Measurements from ENCODE around the gene GLB1L.

Gene GLB1L

GRCh38 chr2:219220652-219221402 lies 24.4 kb downstream of the GLB1L start:
- DNase-seq = no peak

DNA sequence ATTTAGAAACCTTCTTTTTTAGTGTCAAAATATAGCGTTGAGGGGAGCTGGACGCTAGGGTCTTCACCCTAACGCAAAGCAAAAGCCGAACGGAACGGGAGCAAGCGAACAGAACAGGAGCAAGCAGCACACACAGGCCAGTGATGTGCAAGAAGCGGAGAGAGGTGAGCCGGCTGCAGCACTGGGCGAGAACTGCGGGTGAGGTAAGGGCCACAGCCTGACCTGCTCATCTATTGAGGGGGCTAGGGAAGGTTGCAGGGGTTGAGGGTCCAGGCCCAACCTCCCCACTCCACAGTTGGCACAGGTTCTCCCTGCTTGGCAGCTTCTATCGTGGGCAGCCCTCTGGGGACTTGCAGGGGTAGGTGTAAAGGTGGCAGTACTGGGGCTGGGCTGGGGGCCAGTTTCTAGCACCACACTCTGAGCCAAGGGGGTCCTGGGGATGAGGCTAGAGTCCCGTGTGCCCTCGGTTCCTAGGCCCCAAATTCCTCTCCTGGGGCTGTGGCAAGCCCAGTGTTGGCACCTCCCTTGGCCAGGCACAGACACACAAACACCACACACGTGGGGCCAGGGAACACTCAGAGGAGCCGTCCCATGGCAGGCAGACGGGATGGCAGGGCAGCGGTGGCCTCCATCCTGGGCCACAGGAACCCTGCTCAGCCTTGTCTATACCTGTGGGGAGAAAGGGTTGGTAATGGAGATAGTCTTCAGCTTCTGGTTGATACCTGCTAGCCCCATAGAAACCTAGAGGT lies 25.3 kb downstream of the GLB1L start:
- no peak for DNase-seq

- peak; percentile 97 for DNase-seq
These were observed 26.2 kb downstream of the GLB1L start, which contains the start of gene ABCB6 for GRCh38 chr2:219218732-219219701. ABCB6 (minus strand) TSS chr2:219218958; CDS start chr2:219218673, 285 bp downstream.

DNA sequence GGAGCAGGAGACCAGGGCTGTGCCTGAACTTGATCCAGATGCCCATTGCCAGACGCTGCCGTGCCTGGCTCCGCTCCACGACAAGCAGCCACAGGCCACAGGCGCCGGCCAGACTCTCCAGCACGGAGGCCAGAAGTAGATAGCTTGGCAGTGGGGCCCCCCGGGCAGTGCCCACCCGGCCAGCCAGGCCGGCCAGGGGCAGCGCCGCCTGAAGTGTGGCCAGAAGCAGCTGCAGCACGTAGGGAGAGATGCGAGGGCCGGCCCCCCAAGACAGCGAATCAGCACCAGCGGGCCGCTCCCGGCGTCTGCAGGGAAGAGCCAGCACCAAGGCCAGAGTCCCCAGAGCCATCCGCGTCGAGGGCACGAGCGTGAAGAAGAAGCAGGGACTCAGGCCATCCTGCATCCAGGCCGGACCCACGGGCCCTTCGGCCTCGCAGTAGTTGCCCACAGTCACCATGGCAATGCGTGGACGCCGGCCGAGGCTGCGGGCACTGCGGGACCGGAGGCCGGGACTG lies 27.0 kb downstream of the GLB1L start:
- peak; percentile 70 for DNase-seq

DNA sequence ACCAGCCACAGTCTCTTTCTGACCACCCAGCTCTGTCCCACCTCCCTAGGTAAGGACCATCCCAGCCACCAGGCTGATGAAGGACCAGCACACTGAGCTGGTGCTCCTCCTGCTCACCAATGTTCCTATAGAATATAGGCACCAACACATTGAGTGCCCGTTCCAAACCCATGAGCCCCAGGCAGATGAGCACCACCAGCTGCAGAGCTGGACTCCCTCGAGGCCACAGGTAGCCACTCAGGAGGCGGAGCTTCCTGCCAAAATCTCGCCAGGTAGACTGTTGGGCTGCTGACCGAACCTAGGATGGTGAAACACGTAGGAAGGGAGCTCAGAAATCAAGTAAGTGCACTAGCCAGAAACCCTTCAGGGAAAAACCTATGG lies 28.7 kb downstream of the GLB1L start:
- no peak for DNase-seq

DNA sequence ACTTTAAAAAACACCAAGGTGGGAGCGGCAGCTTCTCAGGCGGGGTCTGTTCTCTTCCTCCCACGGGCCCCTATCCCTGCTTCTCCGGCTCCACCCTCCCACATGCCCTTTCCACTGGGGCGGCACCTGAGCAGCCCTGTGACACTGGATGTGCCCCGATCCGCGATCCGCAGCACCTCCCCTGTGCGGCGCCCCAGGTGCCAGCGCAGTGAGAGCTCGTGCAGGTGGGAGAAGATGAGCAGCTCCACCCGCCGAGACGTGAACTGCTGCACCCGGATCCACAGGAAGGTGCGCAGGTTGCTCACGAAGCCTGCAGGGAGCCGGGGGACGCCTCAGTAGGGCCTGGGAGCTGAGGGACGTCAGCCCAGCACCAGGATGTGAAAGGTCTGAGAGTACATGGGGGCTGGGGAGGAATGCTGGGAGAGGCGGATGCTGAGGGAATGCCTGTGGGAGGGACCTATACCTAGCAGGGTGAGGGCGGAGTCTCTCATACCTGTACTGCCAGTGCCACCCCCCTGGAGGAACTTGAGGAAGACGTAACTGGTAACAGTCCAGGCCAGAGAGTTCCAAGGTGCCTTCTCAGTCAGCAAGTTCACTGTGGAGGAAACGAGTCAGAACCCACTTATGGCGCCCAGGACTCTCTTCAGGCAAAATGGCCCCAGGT lies 29.2 kb downstream of the GLB1L start:
- no peak for DNase-seq

- no peak for DNase-seq
These were observed 30.5 kb downstream of the GLB1L start for GRCh38 chr2:219214786-219215185.

- no peak for DNase-seq
These were observed 31.1 kb downstream of the GLB1L start for GRCh38 chr2:219214141-219214540.

GRCh38 chr2:219213486-219214071 lies 31.7 kb downstream of the GLB1L start:
- no peak for DNase-seq

DNA sequence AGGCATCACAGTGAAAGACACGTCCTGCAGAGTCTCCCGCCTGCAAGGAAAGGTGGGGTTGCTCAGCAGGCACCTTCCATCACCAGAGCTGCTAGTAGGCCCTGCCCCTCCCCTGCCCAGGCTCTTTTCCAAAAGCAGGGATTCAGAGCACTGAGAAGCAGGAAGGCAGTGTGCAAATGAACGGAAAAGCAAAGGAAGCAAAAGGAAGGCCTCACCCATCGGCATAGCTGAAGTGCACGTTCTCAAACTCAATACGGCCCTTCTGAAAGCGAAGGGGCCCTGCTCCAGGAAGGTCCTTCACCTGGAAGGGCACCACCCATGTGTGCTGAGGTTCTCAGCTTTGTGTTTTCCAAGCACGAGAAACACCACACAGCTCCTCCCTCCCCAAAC lies 32.2 kb downstream of the GLB1L start:
- DNase-seq = no peak

GRCh38 chr2:219210886-219211362 lies 34.3 kb downstream of the GLB1L start:
- DNase-seq = no peak

GRCh38 chr2:219210196-219210885 lies 34.9 kb downstream of the GLB1L start:
- no peak for DNase-seq

DNA sequence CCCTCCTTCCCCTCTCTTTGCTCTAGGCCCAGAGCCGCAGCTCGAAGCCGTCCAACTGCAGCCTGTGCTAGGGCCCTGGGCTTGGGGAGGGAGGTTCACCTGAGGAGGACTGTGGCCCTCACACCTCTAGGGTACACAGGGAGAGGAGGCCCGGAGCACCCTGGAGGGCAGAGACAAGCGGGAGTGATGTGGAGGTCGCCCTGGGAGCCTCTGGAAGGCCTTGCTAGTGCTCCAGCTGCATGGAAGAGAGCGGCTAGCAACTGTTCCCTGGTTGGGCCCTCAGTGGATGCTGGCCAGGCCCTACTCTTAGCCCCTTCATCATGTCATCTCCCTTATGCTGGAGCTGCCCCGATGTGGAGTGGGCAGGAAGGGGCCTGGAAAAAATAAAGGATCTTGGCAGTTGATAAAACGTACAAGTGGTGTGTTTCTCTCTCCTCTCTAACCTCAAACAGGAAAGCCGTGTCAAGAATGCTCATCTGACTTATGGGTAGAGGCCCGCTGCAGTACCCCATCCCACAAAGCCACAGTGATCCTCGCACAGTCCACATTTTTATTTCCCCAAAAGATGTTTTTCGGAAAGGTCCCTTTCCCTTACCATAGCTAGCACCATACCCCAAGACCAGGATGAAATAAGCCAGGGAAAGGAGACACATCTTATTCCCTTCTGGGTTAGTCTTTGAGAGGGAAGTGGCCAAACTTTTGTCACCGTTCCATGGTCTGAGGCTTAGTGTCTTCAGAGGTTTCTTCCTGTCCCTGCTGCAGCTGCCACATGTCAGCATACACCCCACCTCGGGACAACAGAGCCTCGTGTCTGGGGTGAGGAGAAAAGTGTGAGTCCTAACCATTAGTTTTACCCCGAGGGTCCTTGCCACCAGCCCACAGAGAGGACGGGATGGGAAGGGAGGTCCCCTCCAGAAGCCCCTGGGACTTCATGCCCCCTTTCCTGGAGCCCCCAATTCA lies 35.7 kb downstream of the GLB1L start:
- peak; percentile 49 for DNase-seq

GRCh38 chr2:219207884-219208740 lies 37.1 kb downstream of the GLB1L start:
- DNase-seq = peak; percentile 31

DNA sequence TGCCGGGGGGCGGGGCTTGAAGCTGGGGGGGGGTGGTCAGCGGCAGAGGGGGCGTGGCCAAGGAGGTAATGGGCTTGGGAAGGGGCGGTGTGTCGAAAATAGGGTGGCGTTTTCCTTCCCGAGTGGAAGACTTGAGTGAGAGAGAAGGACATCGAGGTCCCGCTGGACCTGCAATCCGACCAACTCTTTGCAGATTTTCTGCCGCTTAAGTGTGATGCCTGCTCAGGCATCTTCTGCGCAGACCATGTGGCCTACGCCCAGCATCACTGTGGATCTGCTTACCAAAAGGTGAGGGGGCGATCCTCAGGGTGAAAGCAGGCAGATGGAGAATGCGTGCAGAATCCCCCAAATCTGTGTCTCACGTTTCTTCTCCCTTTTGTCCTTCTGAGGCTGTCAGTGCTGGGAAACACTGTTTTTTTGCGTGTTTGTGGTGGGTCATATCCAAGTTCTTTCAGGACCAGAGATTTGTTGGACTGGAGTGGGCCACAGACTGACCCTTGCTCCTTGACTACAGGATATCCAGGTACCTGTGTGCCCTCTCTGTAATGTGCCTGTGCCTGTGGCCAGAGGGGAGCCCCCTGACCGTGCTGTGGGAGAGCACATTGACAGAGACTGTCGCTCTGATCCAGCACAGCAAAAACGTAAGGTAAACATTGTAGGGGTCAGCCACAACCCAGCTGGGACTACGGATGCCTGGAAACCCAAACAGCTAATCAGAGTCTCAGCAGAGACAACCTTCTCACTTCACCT lies 37.9 kb downstream of the GLB1L start:
- no peak for DNase-seq

DNA sequence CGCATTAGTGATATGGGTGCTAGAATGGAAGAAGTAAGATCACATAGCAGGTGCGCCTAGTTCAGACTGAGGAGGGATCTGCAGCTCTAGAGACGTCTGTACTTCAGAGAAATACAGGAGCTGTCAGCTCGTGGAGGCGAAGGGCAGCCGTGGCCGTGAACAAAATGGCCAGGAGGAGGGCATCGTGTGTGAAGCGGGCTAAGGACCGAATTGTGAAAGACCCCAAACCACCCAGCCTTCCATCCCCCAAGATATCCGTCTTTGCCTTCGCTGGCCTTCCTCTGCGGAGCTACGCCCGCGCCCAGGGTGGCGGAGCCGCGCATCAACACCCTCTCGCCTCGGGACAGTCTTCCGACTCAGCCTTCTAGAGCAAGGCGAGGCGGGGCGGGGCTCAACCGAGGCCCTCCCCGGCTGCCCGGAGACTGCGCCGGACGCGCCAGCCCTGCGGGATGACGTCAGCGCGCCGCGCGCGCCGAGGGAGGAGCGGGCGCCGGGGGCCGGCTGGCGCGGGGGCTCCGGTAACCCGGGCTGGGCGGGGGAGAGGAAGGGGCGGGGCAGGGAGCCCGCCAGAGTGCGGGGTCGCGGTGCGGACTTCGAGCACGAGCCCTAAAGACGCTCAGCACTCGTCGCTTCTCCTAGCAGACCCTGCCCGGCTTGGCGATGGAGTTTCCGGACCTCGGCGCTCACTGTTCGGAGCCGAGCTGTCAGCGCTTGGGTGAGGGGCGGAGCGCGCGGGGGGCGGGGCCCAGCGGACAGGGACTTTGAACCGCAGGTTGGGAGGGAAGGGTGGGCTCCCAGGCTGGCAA lies 38.7 kb downstream of the GLB1L start, which contains the start of gene ZFAND2B:
TSS of gene ZFAND2B (plus strand) at position 455 of the 806 bp plus-strand sequence. CDS start at position 661, 206 bp downstream.
- peak; percentile 97 for DNase-seq

DNA sequence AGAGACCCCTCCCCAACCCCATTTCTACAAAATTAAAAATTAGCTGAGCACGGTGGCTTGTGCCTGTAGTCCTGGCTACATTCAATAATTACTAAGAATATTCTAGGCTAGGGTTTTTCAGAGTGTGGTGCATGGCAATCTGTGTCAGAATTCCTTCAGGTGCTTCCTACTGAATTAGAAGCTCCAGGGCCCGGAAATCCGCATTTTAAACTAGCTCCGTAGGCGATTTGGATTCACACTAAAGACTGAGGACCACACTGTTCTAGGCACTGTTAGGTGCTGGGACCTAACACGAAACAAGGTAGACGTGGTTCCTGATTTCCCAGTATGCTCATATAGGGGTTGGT lies 39.3 kb downstream of the GLB1L start:
- DNase-seq = no peak

All from hematopoietic multipotent progenitor cell treated with erythropoietin and hydrocortisone succinate and interleukin-3 and kit ligand, for 6 days (in vitro differentiated cells).